Sigmoid colon (tissue), 7 donors: ENCODE data around the gene RAB20. TPM values are rescaled to one million over a fixed set of nuclear protein-coding genes. Genes with fewer than 3 reads are reported as not detected.

Experiments
- DNase-seq: peaks from one replicate; pipeline ENCODE4 v3.0.0-alpha.2; 2019
- H3K27ac ChIP-seq, 4 donors: fragments of 200-600 bp; sonication (generic); one replicate each; pipeline ENCODE4 v1.5.1; 2016 to 2019; ENCODE audit warnings: mild to moderate bottlenecking in 1 of 4
- H3K27me3 ChIP-seq, 3 donors: fragments of 200-600 bp; sonication (generic); one replicate each; pipeline ENCODE4 v1.5.1; 2019; ENCODE audit warnings: mild to moderate bottlenecking in 1 of 3
- H3K36me3 ChIP-seq, 4 donors: fragments of 200-600 bp; sonication (generic); one replicate each; pipeline ENCODE4 v1.5.1; 2016 to 2019
- H3K4me1 ChIP-seq, 4 donors: fragments of 200-600 bp; sonication (generic); one replicate each; pipeline ENCODE4 v1.5.1; 2017 to 2019
- H3K4me3 ChIP-seq, 4 donors: fragments of 200-600 bp; sonication (generic); one replicate each; pipeline ENCODE4 v1.5.1; 2017 to 2019; ENCODE audit warnings: mild to moderate bottlenecking in 2 of 4, moderate library complexity in 1 of 4
- H3K9me3 ChIP-seq, 4 donors: fragments of 200-600 bp in 3 of 4; sonication (generic) in 3 of 4; one replicate each; pipeline versions ENCODE4 v1.5.1 to v1.6.1; 2013 to 2019
- EP300 ChIP-seq, 4 donors: sonication (generic); formaldehyde crosslinking; IDR thresholded peaks; one replicate each; pipeline ENCODE4 v1.6.1; 2017; ENCODE audit warnings: antibody characterized with exemption in 4 of 4
- POLR2A ChIP-seq, 2 donors: fragments of 450-650 bp; IDR thresholded peaks; one replicate each; pipeline ENCODE4 v1.6.1; 2016; ENCODE audit warnings: antibody characterized with exemption in 2 of 2, mild to moderate bottlenecking in 2 of 2, moderate library complexity in 2 of 2
- POLR2AphosphoS5 ChIP-seq, 4 donors: sonication (generic); formaldehyde crosslinking; IDR thresholded peaks; one replicate each; pipeline ENCODE4 v1.6.1; 2017; ENCODE audit warnings: antibody characterized with exemption in 4 of 4
- WGBS, 2 donors: extraction: QIAGEN DNeasy Blood & Tissue Kit; methylation state at CpG; one replicate each; pipeline ENCODE4 v1.1.7; 2013; 5-methylcytosine and 5-hydroxymethylcytosine counted together
- intact Hi-C: fragments of 100-400 bp; cut with DNase I; formaldehyde crosslinking; loops from one replicate; pipeline ENCODE4 v1.15.1; 2023
- polyA plus RNA-seq, 3 donors: library from polyadenylated mRNA; stranded (reverse); fragments of 200-250 nt; gene quantifications; one replicate each; pipeline ENCODE4 v1.2.3, GENCODE V29; 2013
- total RNA-seq, 4 donors: library from RNA; depleted of rRNA; stranded (reverse); fragments of >200 nt; gene quantifications; one replicate each; pipeline ENCODE4 v1.1.0, GENCODE V29; 2016
- TF ChIP-seq, protein P1 (sequence below), 4 experiments: fragments of 450-650 bp in 3 of 4; fragments of 200-600 bp in 1 of 4; IDR thresholded peaks; one replicate each; pipeline ENCODE4 v1.5.1; 2016 to 2019; ENCODE audit warnings: antibody characterized with exemption in 4 of 4, mild to moderate bottlenecking in 3 of 4, moderate library complexity in 2 of 4
- donor health status: healthy with polysubstance abuse.
- donor health status: Bipolar disorder and iron deficiency.
- donor health status: healthy.

RAB20 gene
- total and polyA plus RNA-seq, 7 donors, result 6.9 to 61.7 (median 21.3) TPM

- no peaks in the 10 kb centered on the region for H3K9me3 ChIP-seq
- peaks cover 0 to 20% (median 10%) of the 10 kb centered on the region in 4 donors for H3K4me1 ChIP-seq
- H3K27me3 ChIP-seq, result no peaks in the 10 kb centered on the region
- peak overlapping the region in 1 of 4 donors; percentile 32 for H3K27ac ChIP-seq
- 51 to 75% methylated on average over 11 of the region's 11 CpGs for WGBS, 2 donors
- H3K4me3 ChIP-seq, result no peak overlapping the region
- DNase-seq, result no peak
- no peaks in the 10 kb centered on the region for H3K36me3 ChIP-seq
- intact Hi-C loops, result no loop called here
- TF ChIP-seq POLR2A (IDR thresholded peaks at IDR 0.05) (no peak), EP300 (IDR thresholded peaks at IDR 0.05) (no peak), POLR2AphosphoS5 (IDR thresholded peaks at IDR 0.05) (no peak)
- TF ChIP-seq, protein P1, sequence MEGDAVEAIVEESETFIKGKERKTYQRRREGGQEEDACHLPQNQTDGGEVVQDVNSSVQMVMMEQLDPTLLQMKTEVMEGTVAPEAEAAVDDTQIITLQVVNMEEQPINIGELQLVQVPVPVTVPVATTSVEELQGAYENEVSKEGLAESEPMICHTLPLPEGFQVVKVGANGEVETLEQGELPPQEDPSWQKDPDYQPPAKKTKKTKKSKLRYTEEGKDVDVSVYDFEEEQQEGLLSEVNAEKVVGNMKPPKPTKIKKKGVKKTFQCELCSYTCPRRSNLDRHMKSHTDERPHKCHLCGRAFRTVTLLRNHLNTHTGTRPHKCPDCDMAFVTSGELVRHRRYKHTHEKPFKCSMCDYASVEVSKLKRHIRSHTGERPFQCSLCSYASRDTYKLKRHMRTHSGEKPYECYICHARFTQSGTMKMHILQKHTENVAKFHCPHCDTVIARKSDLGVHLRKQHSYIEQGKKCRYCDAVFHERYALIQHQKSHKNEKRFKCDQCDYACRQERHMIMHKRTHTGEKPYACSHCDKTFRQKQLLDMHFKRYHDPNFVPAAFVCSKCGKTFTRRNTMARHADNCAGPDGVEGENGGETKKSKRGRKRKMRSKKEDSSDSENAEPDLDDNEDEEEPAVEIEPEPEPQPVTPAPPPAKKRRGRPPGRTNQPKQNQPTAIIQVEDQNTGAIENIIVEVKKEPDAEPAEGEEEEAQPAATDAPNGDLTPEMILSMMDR (IDR thresholded peaks at IDR 0.05), result no peak
Measured at GRCh38 chr13:110551284-110551683, 10.2 kb downstream of the RAB20 start.

- Histone ChIP-seq H3K4me3 (no peak overlapping the region), H3K27ac (no peak overlapping the region), H3K36me3 (no peaks in the 10 kb centered on the region), H3K27me3 (no peaks in the 10 kb centered on the region), H3K4me1 (peaks cover 0 to 32% (median 14%) of the 10 kb centered on the region in 4 donors), H3K9me3 (no peaks in the 10 kb centered on the region)
- WGBS, 2 donors, result 92 to 94% methylated on average over 11 of the region's 11 CpGs
- DNase-seq, result no peak
- intact Hi-C loops, result no loop called here
- TF ChIP-seq, protein P1 (IDR thresholded peaks at IDR 0.05), result no peak
Measured at GRCh38 chr13:110549795-110550160, 11.7 kb downstream of the RAB20 start.

DNA sequence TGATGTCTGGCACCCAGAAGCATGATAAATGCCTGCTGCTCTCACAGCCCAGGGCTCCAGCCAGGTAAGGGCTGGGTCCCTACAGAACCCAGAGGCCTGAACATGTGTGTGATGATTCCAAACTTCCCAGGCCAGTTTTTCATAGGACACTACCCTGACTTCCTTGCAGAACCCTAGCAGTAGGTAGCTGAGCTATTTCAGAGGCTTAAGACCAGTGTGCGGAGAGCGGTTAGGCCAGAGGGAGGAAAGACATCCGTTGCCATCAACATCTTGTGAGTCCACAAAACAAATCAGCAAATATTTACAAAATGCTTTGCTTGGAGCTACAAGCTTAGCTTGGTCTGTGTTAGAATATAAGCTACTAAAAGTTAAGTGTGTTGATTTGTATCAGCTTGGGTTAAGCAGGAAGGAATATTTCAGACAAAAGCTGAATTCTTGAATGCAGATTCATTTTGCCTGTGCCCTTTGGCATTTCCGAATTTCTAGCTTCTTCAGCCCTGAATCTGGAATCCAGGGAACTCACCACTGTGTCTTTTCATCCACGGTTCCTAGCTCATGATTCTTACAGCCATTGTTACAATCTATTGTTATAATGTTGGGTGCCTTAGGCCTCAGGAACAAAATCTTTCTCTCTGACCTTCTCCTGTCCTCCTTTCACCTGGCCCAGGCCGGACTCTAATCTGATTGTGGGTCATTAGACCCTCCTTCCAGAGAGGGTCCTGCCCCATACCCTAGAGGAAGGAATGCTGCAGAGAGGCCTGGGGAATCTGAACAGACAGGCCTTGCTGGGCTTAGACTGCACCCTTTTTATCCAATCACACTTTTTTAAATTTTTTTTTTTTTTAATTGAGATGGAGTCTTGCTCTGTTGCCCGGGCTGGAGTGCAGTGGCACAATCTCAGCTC lies 12.4 kb downstream of the RAB20 start:
- intact Hi-C loops, result no loop called here
- H3K4me1 ChIP-seq, result peaks cover 0 to 32% (median 14%) of the 10 kb centered on the region in 4 donors
- no peaks in the 10 kb centered on the region for H3K27me3 ChIP-seq
- H3K36me3 ChIP-seq, result no peaks in the 10 kb centered on the region
- TF ChIP-seq POLR2A (IDR thresholded peaks at IDR 0.05) (no peak), POLR2AphosphoS5 (IDR thresholded peaks at IDR 0.05) (no peak), EP300 (IDR thresholded peaks at IDR 0.05) (no peak)
- TF ChIP-seq, protein P1 (IDR thresholded peaks at IDR 0.05), result no peak
- no peaks in the 10 kb centered on the region for H3K9me3 ChIP-seq
- H3K27ac ChIP-seq, result peak overlapping the region in 1 of 4 donors; percentile 1
- WGBS, 2 donors, result 80 to 83% methylated on average over 7 of the region's 7 CpGs
- H3K4me3 ChIP-seq, result no peak overlapping the region
- DNase-seq, result no peak

GRCh38 chr13:110546926-110547325 lies 14.6 kb downstream of the RAB20 start:
- WGBS, 2 donors, result 19 to 75% methylated on average over 14 of the region's 14 CpGs
- no peak overlapping the region for H3K4me3 ChIP-seq
- peak; percentile 94 for DNase-seq
- no peaks in the 10 kb centered on the region for H3K36me3 ChIP-seq
- no peaks in the 10 kb centered on the region for H3K27me3 ChIP-seq
- peaks cover 0 to 51% (median 27%) of the 10 kb centered on the region in 4 donors for H3K4me1 ChIP-seq
- peak overlapping the region; percentile 50 to 62 (median 58) for H3K27ac ChIP-seq
- intact Hi-C loops, result no loop called here
- TF ChIP-seq POLR2AphosphoS5 (IDR thresholded peaks at IDR 0.05) (peak; percentile 29 to 59 (median 54)), EP300 (IDR thresholded peaks at IDR 0.05) (peak in 1 of 4 donors; percentile 43), POLR2A (IDR thresholded peaks at IDR 0.05) (no peak)
- no peaks in the 10 kb centered on the region for H3K9me3 ChIP-seq

DNA sequence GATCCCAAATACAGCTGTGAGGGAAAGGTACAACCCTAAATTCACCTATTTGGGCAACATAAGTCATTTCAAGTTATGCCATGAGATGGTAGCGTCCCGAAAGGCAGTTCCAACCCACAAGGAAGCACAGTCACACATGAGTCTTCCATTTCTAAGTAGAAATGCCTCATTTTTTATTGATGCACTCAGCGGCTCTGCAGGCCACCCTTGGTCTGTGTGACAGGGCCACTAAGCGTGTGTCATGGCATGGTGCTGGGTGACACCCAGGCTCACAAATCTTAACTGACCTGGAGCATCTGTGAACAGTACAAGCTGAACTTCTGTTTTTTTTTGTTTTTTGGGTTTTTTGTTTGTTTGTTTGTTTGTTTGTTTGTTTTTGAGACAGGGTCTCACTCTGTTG lies 15.1 kb downstream of the RAB20 start:
- Histone ChIP-seq H3K4me1 (peaks cover 0 to 55% (median 32%) of the 10 kb centered on the region in 4 donors), H3K27me3 (no peaks in the 10 kb centered on the region), H3K36me3 (no peaks in the 10 kb centered on the region), H3K27ac (peak overlapping the region; percentile 50 to 62 (median 58)), H3K9me3 (no peaks in the 10 kb centered on the region), H3K4me3 (no peak overlapping the region)
- DNase-seq, result peak; percentile 49
- TF ChIP-seq, protein P1 (IDR thresholded peaks at IDR 0.05), result no peak
- TF ChIP-seq EP300 (IDR thresholded peaks at IDR 0.05) (no peak), POLR2AphosphoS5 (IDR thresholded peaks at IDR 0.05) (no peak), POLR2A (IDR thresholded peaks at IDR 0.05) (no peak)
- intact Hi-C loops, result no loop called here
- 88 to 94% methylated on average over 4 of the region's 4 CpGs for WGBS, 2 donors
